PC-3 (cell line): ENCODE results near the gene BFSP2. TPM values are rescaled to one million over a fixed set of nuclear protein-coding genes. Genes with fewer than 3 reads are reported as not detected.

Experiments used
- ATAC-seq: fragments of 200-7000 bp; cut with Tn5 transposase; 2 replicates; pipeline ENCODE4 v1.9.1; 2020; ENCODE audit warnings: mild to moderate bottlenecking, moderate library complexity
- BruUV-seq: library from RNA; stranded (reverse); fragments of 400-500 nt; replicated peaks from 2 replicates; lab custom pipeline; 2021; lab: Mats Ljungman, UMichigan
- CTCF ChIA-PET: fragments of 300-600 bp; sonication (Branson Sonifier 250); formaldehyde crosslinking; loops from one replicate; lab custom pipeline; 2022; ENCODE audit warnings: antibody characterized with exemption; lab: Charles Lee
- POLR2A ChIA-PET: fragments of 300-600 bp; sonication (Branson Sonifier 250); formaldehyde crosslinking; loops from one replicate; lab custom pipeline; 2022; ENCODE audit warnings: antibody characterized with exemption; ENCODE audit not compliant: unreplicated experiment; lab: Charles Lee
- DNase-seq: peaks from one replicate; pipeline ENCODE4 v3.0.0-alpha.2; 2015
- H2AFZ ChIP-seq: fragments of 300-600 bp; sonication (generic); 2 replicates; pipeline ENCODE4 v1.6.0; 2016; ENCODE audit warnings: antibody characterized with exemption, low read length
- H3F3A ChIP-seq: fragments of 300-600 bp; sonication (generic); one replicate; pipeline ENCODE4 v1.6.0; 2017; ENCODE audit warnings: antibody characterized with exemption, low read length, control low read depth, mild to moderate bottlenecking; ENCODE audit not compliant: unreplicated experiment
- H3K27ac ChIP-seq: fragments of 300-600 bp; sonication (generic); 2 replicates; pipeline ENCODE4 v1.5.1; 2016; ENCODE audit warnings: mild to moderate bottlenecking, low read length
- H3K27me3 ChIP-seq: fragments of 300-600 bp; sonication (generic); 2 replicates; pipeline ENCODE4 v1.6.1; 2016; ENCODE audit warnings: low read length, mixed read lengths
- H3K36me3 ChIP-seq: fragments of 300-600 bp; sonication (generic); 2 replicates; pipeline ENCODE4 v1.6.1; 2016; ENCODE audit warnings: low read depth, mixed run types, low read length, mixed read lengths
- H3K4me1 ChIP-seq: fragments of 300-600 bp; sonication (generic); 2 replicates; pipeline ENCODE4 v1.5.1; 2016; ENCODE audit warnings: low read length; ENCODE audit not compliant: insufficient read depth
- H3K4me2 ChIP-seq: fragments of 300-600 bp; sonication (generic); 2 replicates; pipeline ENCODE4 v1.6.0; 2016; ENCODE audit warnings: low read length
- H3K4me3 ChIP-seq: fragments of 300-600 bp; sonication (generic); 2 replicates; pipeline ENCODE4 v1.5.1; 2016; ENCODE audit warnings: mild to moderate bottlenecking, low read length, mixed read lengths
- H3K79me2 ChIP-seq: fragments of 300-600 bp; sonication (generic); 2 replicates; pipeline ENCODE4 v1.6.1; 2017; ENCODE audit warnings: low read length, mixed read lengths
- H3K9ac ChIP-seq: fragments of 300-600 bp; sonication (generic); 2 replicates; pipeline ENCODE4 v1.6.0; 2016; ENCODE audit warnings: mild to moderate bottlenecking, low read length
- H3K9me2 ChIP-seq: fragments of 300-600 bp; sonication (generic); replicated peaks from 2 replicates; pipeline ENCODE4 v1.6.1; 2016; ENCODE audit warnings: mixed run types, low read length, mixed read lengths
- H3K9me3 ChIP-seq: fragments of 300-600 bp; sonication (generic); 2 replicates; pipeline ENCODE4 v1.6.1; 2016; ENCODE audit warnings: low read length, mixed read lengths
- H4K20me1 ChIP-seq: fragments of 300-600 bp; sonication (generic); 2 replicates; pipeline ENCODE4 v1.6.1; 2016; ENCODE audit warnings: low read length, mixed read lengths
- EZH2 ChIP-seq: fragments of 300-600 bp; sonication (generic); IDR thresholded peaks from one replicate; pipeline ENCODE4 v1.6.1; 2017; ENCODE audit warnings: antibody characterized with exemption, mild to moderate bottlenecking, low read length; ENCODE audit not compliant: unreplicated experiment
- EZH2phosphoT487 ChIP-seq: fragments of 300-600 bp; sonication (generic); IDR thresholded peaks from 2 replicates; pipeline ENCODE4 v1.6.1; 2018; ENCODE audit warnings: mild to moderate bottlenecking, antibody characterized with exemption, low read length, borderline replicate concordance
- intact Hi-C: fragments of 100-400 bp; cut with micrococcal nuclease; formaldehyde crosslinking; loops from 2 replicates; pipeline ENCODE4 v1.9.0; 2023
- total RNA-seq: library from RNA; depleted of rRNA; stranded (reverse); fragments of >200 nt; gene quantifications from 2 replicates; pipeline ENCODE4 v1.2.3, GENCODE V29; 2014
- TF ChIP-seq, protein P1 (sequence below): fragments of 300-600 bp; sonication (generic); conservative IDR thresholded peaks from 2 replicates; pipeline ENCODE4 v1.5.1; 2017; ENCODE audit warnings: antibody characterized with exemption, low read depth, mild to moderate bottlenecking, low read length

The BFSP2 gene
- total RNA-seq, 1 experiment from 2014 or later = not detected

DNA sequence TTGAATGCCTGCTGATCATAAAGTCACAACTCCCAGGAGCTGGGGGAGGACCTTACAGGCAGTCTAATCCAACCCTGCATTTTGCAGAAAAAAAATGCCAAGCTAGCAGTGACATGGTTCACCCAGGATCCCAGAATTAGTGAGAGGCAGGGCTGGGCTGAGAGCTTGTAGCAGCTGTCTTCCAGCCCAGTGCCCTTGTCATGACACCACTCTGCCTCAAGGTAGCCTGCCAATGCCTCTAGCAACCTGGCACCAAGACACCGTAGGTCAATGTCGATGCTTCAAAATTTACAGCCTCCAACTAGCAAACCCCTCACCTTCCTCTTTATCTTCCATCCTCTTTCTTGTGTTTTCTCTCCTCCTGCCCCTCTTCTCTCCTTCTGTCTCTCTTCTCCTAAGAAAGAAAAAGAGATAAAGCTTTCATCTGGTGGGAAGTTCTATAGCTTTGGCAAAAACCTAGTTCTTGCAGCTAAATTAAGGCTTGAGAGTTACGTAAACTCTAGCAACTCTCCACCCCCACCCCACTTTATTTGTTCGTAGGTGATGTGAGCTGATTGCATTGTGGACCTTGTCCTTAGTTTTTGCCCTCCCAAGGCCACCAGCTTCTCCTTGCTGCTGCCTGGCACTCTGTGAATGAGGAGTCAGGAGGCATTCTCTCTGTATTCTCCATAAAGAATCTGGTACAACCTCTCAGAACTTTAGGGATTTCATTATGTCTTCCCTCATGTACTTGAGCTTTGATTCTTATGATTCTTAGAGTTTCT, 18.3 kb upstream of the BFSP2 start:
- no peak overlapping the region for H3K4me2 ChIP-seq
- CTCF ChIA-PET = interaction anchor here (0.6 kb wide), 1 partner anchor 742 kb away, joined by 3 read pairs; no protein-coding TSS in a partner anchor
- H3K9ac ChIP-seq = no peak overlapping the region
- no peak overlapping the region for H3K4me3 ChIP-seq
- no peaks in the 10 kb centered on the region for H3K79me2 ChIP-seq
- H3F3A ChIP-seq = no peaks in the 10 kb centered on the region
- H3K36me3 ChIP-seq = no peaks in the 10 kb centered on the region
- intact Hi-C loops = no loop called here
- H4K20me1 ChIP-seq = no peaks in the 10 kb centered on the region
- H3K9me2 ChIP-seq = no peaks in the 10 kb centered on the region
- POLR2A ChIA-PET = no interaction called here
- H3K27ac ChIP-seq = no peak overlapping the region
- peaks cover 28% of the 10 kb centered on the region for H3K27me3 ChIP-seq
- BruUV-seq = no TSS peak
- H2AFZ ChIP-seq = no peak overlapping the region
- no peaks in the 10 kb centered on the region for H3K9me3 ChIP-seq
- DNase-seq (no peak), ATAC-seq (no peak)
- TF ChIP-seq EZH2 (no peak), EZH2phosphoT487 (no peak)
- TF ChIP-seq, protein P1, sequence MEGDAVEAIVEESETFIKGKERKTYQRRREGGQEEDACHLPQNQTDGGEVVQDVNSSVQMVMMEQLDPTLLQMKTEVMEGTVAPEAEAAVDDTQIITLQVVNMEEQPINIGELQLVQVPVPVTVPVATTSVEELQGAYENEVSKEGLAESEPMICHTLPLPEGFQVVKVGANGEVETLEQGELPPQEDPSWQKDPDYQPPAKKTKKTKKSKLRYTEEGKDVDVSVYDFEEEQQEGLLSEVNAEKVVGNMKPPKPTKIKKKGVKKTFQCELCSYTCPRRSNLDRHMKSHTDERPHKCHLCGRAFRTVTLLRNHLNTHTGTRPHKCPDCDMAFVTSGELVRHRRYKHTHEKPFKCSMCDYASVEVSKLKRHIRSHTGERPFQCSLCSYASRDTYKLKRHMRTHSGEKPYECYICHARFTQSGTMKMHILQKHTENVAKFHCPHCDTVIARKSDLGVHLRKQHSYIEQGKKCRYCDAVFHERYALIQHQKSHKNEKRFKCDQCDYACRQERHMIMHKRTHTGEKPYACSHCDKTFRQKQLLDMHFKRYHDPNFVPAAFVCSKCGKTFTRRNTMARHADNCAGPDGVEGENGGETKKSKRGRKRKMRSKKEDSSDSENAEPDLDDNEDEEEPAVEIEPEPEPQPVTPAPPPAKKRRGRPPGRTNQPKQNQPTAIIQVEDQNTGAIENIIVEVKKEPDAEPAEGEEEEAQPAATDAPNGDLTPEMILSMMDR = no peak
- H3K4me1 ChIP-seq = peaks cover 11% of the 10 kb centered on the region; the same call in 1 of the 2 replicates

- intact Hi-C loops = no loop called here
- Histone ChIP-seq H3K27ac (no peak overlapping the region), H3K27me3 (peaks cover 26% of the 10 kb centered on the region)
These were observed 16.7 kb upstream of the BFSP2 start for GRCh38 chr3:133383175-133383574.

More at GRCh38 chr3:133383175-133383574, 16.7 kb upstream of the BFSP2 start:
- Histone ChIP-seq H3K4me2 (no peak overlapping the region), H3K4me1 (peaks cover 11% of the 10 kb centered on the region; the same call in 1 of the 2 replicates), H3K9me3 (no peaks in the 10 kb centered on the region), H4K20me1 (no peaks in the 10 kb centered on the region), H3K79me2 (no peaks in the 10 kb centered on the region), H3F3A (no peaks in the 10 kb centered on the region), H3K9me2 (no peaks in the 10 kb centered on the region), H3K4me3 (no peak overlapping the region), H2AFZ (no peak overlapping the region), H3K36me3 (no peaks in the 10 kb centered on the region), H3K9ac (no peak overlapping the region)
- peak; percentile 66 for ATAC-seq
- DNase-seq = peak; percentile 86
- no TSS peak for BruUV-seq
- TF ChIP-seq, protein P1 = no peak
- TF ChIP-seq EZH2phosphoT487 = no peak
- no peak for TF ChIP-seq EZH2
- CTCF ChIA-PET = interaction anchor here (0.9 kb wide), 1 partner anchor 342 kb away, joined by 4 read pairs; no protein-coding TSS in a partner anchor
- POLR2A ChIA-PET = no interaction called here
